ENCODE measurements around the gene HOXB6.

HOXB6 gene

DNA sequence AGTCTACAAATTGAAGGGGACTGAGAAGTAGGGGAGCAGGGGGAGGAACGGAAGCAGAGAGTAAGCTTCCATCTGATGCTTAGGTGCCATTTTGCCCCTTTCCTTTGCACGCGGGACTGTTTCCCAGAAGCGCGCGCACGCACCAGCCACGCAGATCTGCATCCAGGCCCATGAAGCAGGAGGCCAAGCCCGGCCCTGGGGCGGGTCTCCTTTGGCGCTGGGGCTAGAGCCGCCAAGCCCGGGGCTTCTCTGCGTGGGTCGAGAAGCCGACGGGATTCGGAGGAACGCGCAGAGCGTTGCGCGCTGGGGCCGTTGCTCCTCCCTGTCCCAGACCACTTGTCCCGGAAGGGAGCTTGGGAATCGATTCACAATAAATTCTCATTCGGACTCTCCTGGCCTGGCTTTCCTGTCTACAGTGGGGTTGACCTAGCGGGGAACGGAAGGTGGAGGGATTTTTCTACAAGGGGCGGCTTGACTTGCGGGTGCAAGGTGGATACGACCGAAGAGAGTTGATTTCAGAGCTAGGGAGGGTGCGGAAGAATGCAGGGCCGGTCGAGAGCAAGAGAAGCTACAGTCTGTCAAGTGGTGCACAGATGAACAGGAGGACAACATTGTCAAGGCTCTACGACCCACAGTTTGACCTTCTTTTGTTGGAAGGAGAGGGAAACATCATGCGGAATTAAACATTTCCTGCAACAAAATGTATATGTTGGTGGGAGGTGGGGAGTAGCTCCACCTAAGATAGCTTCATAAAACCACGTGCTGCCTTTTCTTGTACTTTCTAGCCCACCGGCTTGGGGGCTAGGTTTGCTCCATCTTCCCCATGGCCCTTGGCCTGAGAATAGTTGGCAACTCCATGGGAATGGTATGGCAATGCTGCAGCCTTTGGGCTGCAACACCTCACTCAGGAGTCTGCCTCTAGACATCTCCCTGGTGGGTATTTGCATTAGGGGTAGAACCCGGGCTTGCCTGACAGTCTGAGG, 16.9 kb upstream of the HOXB6 start:
- DNase-seq, result no peak

GRCh38 chr17:48620461-48621139, 15.8 kb upstream of the HOXB6 start:
- no peak for DNase-seq

- DNase-seq, result no peak
Measured at GRCh38 chr17:48619826-48620449, 15.2 kb upstream of the HOXB6 start.

DNA sequence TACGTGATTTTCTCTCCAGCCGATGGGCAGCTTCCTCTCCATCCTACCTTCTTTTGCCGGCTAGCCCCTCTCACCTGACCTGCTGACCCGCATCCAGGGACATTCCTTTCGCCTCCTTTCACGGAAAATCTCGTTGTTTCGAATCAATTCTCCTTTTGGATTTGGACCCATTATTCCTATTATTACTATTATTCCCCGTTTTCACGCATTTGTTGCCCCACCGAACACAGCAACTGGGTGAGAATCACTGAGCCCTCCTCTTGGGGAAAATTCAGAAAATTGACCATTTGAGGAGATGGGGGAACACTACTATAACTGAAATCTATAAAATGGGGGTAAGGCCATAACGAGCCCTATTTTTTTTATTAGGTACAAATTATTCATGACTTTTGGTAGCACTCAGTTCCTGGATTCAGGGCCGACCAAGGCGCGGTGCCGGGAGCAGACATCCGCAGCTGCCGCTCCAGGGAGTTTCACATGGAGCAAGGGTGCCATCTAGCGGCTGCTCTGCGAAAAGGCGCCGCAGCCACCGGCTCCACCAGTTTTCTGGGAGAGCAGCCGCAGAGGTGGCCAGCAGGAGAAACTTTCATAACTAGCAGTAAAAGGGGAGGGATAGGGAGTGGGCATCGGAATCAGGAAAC, 13.6 kb upstream of the HOXB6 start:
- DNase-seq, result peak; percentile 66

GRCh38 chr17:48617471-48618255, 12.9 kb upstream of the HOXB6 start:
- no peak for DNase-seq

DNA sequence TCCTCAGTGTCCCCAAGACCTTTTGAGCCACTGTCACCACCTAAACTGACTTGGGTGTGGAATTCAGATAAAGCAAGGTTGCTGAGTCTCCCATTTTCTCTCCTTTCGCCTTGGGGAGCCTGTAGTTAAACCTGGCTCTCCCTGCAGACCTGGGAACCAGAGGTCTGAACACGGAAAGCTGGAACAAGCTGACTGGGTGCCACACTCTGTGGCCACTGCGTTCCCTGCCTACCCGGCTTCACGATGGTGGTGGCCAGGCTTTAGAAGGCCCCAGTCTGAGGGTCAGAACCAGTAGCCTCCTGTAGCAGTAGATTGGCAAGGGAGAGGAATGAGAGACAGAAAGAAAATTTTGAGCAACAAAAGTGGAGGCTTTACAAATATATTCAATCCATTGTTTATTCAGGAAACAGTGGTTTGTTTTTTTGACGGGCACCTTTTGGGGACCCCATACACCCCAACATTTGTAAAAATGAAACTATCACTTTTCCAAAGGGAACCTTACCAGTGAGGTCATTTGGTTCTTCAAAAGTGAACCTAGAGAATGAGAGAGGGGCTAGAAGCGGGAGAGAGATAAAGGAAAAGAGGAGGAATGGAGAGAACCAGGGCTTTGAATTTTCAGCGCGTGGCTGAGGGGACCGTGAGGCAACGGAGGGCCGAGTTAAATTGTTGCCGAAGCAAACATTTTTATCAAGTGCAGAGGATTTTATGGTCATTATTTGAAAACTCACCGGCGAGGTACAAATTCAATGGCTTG, 12.1 kb upstream of the HOXB6 start:
- no peak for DNase-seq

DNA sequence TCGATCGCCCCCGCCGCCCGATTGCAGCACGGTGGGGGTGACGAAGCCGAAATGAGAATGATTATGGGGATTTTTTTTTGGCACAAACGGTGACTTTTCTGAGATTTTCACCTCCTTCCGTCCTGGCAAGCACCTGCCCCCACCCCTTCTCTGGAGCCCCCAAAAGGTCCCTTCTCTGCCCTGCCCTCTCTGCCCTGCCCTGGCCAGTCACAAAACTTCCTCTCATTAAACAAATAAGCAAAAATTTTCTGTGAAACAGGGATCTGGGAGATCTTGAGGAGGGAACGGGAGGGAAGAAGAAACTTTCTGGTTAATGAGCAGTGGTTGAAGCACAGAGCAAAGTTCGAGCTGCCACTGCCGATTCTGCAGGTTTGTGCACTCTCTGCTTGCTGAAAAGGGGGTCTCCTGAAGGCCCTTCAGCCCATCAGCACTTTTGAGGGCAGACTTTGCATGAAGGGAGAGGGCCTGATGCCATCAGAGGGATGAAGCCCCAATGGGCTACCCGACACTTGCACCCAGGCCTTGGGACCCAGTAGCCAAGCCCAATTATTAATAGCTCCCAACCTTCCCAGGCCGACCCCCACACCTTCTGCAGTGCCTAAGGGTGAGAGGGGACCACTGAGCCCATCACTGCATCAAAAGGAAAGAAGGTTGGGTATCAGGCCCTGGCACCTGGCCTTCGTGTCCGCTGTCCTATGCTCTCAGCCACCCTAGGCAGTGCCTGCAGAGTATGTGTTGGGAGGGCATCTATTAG, 11.4 kb upstream of the HOXB6 start:
- DNase-seq, result no peak

GRCh38 chr17:48615047-48615962, 10.5 kb upstream of the HOXB6 start, which contains the start of gene HOXB8:
Gene HOXB8, minus strand, starts transcription at chr17:48615292. Its CDS starts 588 bp downstream, at chr17:48614704.
- no peak for DNase-seq

GRCh38 chr17:48613862-48614694, 9.3 kb upstream of the HOXB6 start:
- DNase-seq, result no peak

DNA sequence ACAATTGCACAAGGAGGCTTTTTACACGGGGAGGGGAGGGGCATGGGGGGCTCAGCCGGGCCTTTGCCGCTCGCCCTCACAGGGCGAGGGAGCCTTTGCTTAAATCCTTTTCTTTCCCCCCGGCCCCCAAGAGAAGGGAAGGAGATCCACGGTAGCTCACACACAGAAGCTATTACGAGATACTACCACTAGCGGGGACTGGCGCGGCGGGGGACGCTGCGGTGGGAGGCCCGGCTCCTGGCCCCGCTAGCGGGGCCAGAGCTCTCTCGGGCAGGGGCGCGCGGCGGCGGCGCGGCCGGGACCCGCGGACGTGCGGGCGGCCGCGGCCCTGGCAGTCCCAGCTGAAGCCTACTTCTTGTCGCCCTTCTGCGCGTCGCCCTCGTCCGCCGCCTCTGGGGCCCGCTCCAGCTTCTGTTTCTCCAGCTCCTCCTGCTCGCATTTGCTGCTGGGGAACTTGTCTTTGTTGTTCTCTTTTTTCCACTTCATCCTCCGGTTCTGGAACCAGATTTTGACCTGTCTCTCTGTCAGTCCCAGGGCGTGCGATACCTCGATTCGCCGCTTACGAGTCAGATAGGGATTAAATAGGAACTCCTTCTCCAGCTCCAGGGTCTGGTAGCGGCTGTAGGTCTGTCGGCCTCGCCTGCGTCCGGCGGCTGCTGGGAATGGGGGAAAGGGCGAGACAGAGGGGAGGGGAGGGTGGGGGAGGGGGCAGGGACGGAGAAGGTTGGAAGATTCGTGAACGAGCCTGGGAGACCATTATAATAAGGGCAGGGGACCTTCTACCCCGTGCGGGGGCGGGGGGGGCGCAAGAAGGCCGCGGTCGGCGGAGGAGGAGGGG, 8.3 kb upstream of the HOXB6 start:
- peak; percentile 8 for DNase-seq

DNA sequence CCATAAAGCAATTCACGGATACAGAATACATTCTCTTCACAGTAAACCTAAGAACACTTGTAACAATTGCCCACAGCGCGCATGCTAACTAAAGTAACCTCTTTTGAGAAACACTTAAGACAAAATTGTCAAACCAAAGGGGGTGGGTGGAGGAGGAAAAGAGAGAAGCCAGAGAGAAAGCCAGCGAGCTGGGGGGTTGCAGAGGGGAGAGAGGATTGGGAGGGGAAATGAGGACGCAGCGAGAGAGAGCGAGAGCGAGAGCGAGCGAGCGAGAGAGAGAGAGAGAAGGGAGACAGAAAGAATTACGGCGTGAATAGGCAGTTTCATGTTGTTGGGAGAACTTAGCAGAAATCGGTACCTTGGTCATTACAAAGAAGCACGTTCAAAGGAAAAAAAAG, 7.7 kb upstream of the HOXB6 start:
- no peak for DNase-seq

GRCh38 chr17:48611681-48612455, 7.1 kb upstream of the HOXB6 start:
- DNase-seq, result peak; percentile 63

DNA sequence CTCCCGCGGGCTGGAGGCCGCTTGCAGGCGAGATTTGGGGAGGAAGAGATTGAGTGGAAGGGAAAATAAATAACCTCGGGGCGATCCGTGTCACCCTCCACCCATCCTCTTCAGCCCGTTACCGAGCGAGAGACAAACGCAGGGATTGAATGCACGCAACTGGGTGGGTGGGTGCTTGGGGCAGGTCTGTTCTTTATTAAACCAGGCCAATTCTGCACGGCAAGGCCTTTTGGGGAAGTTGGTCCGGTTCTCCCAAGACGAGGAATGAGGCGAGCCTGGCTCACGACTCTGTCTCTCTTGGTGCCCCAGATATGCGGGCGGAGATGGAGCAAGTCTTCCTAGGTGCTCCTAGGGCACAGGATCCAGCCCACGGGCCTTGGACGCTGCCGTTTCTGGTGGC, 6.4 kb upstream of the HOXB6 start:
- no peak for DNase-seq

DNA sequence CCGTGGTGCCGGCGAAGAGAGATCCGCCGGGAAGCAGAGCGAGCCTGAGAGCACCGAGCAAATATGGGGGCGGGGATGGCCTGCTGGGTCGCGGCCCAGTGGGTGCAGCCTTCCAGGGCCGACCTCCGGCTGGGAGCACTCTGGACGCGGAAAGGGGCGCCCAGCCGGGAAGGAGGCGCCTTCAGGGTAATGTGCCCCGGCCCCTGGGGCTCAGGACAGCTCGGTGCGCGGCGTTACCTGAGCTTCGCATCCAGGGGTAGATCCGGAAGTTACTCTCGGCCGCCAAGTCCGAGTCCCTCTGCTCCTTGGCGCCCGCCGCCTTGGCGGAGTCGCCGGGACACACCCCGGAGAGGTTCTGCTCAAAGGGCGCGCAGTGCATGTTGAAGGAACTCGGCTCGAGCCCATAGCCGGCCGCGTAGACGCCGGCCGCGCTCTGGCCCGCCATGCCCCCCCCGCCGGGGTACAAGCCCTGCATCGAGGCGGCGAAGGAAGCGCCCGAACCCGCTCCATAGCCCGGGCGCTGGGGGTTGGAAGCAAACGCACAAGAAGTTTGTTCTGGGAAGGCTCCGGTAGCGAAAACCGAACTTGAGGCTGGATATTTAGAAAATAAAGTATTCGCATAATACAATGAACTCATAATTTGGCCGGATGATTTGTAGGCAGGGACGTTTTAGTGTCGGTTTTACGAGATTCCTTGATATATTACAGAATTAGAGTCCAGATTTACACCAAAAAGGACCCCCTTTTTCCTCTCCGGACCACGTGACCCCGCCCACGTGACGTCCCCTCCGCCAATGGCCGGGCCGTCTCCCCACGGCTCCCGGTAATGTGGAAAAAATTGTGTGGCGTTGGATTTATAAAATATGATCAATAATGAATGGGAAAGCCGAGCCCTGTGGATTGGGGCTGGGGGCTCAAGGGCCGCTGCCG, 5.8 kb upstream of the HOXB6 start, which contains the start of gene HOXB7:
Gene HOXB7 (minus strand): TSS at position 736 of the 930 bp plus-strand sequence. CDS start 99 bp downstream, at position 637.
- DNase-seq, result peak; percentile 45

DNA sequence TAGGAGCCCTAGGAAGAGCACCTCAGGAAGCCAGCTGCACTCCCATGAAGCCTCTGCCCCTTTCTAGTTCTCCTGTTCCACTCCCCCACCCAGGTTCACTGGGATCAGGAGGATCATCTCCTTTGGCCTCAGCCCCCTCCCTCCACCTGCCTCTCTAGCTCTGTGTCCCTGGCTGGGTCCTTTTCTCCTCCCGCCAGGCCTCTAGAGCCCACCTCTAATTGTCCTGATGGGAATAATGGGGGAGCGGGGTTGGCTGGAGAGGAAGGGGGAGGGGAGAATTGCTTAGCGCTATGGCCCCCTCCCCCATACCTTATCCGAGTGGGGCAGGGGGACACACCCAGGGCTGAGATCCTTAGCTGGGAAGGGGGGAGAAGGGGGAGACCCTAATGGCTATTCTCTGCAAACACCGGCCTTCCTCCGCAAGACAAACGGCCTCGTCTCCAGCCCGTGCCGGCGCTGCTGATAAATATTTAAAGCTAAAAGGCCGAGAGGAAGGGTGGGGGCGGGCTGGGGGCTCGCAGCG, 5.0 kb upstream of the HOXB6 start:
- DNase-seq, result no peak

Data from DMS153 (cell line).